Activated T-cell treated with anti-CD3 and anti-CD28 coated beads, Interleukin-2, amount 50 U/mL, for 1 hour (primary cell): ENCODE measurements around the gene UBE4A.

Experiments
- DNase-seq: peaks from one replicate; pipeline ENCODE4 v3.0.0-alpha.2; 2020

UBE4A gene, protein sequence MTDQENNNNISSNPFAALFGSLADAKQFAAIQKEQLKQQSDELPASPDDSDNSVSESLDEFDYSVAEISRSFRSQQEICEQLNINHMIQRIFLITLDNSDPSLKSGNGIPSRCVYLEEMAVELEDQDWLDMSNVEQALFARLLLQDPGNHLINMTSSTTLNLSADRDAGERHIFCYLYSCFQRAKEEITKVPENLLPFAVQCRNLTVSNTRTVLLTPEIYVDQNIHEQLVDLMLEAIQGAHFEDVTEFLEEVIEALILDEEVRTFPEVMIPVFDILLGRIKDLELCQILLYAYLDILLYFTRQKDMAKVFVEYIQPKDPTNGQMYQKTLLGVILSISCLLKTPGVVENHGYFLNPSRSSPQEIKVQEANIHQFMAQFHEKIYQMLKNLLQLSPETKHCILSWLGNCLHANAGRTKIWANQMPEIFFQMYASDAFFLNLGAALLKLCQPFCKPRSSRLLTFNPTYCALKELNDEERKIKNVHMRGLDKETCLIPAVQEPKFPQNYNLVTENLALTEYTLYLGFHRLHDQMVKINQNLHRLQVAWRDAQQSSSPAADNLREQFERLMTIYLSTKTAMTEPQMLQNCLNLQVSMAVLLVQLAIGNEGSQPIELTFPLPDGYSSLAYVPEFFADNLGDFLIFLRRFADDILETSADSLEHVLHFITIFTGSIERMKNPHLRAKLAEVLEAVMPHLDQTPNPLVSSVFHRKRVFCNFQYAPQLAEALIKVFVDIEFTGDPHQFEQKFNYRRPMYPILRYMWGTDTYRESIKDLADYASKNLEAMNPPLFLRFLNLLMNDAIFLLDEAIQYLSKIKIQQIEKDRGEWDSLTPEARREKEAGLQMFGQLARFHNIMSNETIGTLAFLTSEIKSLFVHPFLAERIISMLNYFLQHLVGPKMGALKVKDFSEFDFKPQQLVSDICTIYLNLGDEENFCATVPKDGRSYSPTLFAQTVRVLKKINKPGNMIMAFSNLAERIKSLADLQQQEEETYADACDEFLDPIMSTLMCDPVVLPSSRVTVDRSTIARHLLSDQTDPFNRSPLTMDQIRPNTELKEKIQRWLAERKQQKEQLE

DNA sequence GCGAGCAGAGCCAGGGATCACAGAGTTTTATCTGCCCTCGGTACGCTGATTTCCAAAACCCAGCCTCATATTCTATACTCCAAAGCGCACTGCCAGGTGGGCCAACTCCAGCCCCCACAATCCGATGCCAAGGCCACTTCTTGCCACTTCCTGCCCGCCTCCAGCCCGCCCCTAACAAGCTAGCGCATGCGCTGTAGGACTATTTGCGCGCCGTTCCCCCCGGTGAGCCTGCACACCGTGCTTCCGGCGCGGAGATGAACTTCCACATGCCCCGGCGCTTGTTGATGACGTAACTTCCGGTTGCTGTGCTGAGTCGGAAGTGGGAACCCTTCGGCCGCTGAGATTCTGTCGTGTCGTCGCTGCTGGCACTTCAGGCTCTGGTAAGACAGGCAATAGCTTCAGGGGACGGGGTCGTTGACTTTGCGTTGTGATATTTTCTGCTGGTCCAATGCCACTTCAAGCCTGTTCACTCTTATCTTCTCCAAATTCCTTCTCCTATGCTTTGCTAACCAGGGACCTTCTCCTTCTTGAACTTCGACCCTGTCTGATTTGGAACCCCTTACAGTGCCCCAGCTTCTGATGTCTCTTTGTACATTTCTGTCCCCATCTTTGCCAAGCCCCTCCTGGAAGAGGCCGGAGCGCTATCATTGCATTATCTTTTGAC lies at the start of gene UBE4A:
TSS of gene UBE4A (plus strand) at position 306 of the 664 bp plus-strand sequence. CDS start 5,481 bp downstream, outside the sequence.
- DNase-seq = peak; percentile 95

DNA sequence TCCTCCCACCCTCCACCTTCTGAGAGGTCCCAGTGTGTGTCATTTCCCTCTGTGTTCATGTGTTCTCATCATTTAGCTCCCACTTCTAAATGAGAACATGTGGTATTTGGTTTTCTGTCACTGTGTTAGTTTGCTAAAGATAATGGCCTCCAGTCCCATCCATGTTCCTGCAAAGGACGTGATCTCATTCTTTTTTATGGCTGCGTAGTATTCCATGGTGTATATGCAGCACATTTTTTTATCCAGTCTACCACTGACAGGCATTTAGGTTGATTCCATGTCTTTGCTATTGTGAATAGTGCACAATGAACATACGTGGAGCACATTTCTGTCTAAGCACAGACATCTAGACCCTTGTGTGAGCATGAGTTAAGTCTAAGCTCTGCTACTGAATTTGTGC lies 49.1 kb upstream of the UBE4A start:
- no peak for DNase-seq

DNA sequence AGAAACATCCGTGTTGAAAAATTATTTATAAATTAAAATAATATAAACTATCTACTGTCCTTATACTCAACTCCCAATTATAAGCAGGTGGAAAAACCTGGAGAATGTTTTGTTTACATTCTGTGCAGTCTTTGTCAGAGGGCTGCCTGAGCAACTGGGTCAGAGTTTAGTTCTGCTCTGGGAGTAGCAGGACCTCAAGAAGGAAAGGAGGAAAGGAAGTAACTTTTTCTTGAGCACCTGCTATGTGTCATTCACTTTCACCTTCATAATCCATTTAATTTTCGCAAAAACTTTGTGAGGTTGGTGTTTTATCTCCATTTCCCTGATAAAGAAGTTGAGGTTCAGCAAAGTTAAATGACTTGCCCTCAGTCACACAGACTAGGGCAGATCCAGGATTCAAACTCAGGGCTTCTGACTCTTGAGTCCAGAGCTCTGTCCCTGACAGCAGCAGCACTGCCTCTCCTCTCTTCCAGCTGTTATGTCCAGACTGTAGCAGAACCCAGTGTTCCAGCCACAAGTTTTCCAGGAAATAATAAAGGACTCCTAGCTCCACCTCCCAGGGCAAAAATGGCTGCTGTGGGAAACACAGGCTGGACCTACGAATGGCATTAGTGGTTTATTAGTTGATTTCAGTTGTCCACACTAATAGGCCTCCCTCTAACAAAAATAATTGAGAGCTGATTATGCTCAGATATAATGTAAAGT lies 48.5 kb upstream of the UBE4A start:
- no peak for DNase-seq

DNA sequence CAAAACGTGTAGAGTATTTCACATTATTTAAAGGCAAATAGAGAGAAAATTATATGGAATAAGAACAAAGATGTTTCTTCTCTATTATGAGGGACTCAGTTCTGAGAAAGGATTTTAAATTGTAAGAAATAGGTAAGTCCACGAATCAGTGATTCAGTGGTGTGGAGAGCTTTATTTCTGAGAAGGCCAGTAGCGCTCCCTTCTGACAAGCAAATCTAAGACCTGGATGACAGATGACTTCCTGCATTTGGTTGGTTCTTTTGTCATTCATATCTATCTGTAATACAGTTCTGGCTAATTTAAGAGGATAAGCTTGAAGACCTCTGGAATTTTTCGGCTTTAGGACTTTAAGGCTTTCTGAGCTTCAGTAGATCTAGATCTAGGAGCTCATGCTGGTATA lies 47.9 kb upstream of the UBE4A start:
- DNase-seq = no peak

DNA sequence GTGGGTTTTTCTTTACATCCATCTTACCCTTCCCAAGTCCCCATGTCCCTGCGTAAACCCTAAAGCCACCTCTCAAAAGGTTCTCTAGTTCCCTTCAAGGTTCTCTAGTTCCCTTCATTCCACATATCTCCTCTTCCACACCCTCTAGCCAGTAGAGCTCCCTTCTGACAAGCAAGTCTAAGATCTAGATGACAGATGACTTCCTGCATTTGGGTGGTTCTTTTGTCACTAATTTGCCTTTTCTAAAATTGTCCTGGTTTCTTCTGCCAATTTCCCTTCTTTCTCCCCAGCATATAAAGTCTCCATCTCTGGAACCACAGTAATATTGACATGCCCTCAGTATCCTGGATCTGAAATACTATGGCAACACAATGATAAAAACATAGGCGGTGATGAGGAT lies 47.1 kb upstream of the UBE4A start:
- no peak for DNase-seq

DNA sequence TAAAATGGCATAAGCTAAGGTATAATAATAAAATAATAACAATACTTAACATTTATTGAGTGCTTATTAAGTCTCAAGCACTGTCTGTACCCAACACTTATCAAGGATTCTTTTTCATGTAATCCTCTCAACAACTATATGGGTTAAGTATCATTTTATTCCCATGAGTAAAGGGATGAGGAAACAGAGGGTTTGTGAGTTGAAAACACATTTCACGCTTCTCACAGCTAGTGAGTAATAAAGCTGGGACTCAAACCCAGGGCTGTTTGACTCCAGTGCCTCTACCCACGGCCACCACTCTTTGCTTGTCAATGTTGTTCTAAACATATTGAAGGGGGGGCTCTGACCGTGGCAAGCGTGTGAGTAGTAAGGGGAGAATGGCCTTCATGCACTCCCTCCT lies 46.2 kb upstream of the UBE4A start:
- DNase-seq = no peak

DNA sequence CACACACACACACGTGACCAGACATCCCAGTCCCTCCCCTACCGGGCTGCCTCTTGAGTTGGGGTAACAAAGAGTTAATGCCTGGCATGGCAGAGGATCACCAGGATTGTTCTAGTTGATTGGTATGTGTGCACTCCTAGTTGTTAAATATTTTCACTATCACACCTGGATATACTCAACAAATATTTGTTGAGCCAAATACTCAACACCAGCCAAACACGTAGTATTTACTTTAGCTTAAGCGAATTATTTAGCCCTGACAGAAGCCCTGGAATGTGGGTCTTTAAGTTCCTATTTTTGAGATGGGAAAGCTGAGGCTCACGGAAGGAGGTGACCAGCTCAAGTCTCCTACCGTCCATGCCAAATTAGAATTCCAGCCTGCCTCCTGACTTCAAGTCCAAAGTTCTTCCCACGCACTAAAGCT lies 44.4 kb upstream of the UBE4A start:
- DNase-seq = no peak

DNA sequence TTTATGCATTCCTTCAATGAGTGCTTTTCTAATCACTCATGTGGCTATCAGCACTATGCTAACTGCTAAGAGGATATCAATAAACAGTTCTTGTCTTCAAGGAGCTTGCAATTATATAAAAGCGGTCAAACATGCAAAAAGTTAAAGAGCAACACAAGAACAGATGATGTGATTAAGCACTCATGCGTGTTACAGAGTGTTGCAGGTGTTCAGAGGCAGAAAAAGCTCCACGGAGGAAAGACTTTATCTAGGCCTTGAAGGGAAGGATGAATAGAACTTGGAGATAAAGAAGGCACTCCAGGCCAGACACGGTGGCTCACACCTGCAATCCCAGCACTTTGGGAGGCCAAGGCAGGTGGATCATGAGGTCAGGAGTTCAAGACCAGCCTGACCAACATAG lies 41.3 kb upstream of the UBE4A start:
- DNase-seq = no peak

DNA sequence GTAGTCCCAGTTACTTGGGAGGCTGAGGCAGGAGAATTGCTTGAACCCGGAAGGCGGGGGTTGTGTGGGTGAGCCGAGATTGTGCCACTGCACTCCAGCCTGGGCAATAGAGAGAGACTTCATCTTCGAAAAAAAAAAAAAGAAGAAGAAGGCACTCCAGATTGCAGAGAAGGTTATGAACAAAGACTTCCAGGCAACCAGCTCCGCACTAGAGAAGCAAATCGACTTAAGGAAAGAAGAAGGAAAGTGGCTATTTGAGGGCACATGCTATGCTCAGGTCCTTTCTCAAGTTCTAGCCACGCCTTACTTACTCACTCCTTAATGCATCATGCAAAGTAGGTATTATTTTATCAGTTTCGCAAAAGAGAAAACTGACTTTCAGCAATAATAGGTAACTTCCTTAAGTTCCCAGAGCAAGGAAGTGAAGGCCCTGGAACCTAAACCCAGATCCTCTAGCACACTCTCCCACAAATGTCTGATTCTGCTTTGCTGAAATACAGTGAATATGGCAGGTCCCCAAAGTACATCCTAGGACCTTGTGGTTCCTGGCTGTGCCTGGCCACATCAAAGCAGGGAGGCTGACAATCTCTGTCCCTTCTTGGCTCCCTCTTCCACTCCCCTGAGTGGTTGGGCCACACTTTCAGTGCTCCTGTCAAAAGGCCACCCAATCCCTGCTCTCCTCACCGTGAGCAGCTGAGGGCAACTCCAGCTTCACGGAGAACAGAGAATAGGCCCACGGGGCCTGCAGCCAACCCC lies 40.6 kb upstream of the UBE4A start:
- no peak for DNase-seq

DNA sequence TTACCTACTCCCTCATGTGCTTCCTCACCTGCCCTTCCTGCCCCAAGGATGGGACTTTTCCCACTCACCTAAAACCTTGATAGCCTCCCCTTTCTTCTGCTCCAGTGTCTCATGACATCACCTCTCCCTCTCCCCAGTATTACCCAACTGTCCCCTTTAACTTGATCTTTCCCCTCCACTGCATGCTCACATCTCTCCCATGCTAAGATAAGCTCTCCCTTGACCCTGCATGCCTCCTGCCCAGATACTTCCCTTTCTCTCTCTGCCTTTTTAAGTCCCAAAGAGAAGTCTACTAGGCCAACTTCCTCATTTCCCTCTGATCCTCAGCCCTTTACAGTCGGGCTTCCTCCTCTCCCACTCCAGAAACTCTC lies 40.1 kb upstream of the UBE4A start:
- DNase-seq = no peak

DNA sequence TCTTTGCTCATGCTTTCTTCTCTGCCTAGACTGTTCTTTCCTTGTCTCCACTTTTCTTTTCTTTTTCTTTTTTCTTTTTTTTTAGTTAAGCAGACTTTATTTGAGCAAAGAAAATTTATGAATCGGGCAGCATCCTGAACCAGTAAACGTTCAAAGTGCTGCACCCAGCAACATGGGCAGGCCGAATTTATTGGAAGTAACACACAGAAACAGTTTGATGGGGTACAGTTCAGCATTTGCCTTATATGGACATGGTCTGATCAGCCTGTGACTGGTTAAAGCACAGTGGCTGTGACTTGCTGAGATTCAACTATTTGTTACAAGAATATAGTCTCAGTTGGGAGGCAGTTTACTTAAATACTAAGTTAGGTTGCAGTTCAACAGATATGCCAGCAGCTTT lies 38.9 kb upstream of the UBE4A start:
- DNase-seq = no peak

DNA sequence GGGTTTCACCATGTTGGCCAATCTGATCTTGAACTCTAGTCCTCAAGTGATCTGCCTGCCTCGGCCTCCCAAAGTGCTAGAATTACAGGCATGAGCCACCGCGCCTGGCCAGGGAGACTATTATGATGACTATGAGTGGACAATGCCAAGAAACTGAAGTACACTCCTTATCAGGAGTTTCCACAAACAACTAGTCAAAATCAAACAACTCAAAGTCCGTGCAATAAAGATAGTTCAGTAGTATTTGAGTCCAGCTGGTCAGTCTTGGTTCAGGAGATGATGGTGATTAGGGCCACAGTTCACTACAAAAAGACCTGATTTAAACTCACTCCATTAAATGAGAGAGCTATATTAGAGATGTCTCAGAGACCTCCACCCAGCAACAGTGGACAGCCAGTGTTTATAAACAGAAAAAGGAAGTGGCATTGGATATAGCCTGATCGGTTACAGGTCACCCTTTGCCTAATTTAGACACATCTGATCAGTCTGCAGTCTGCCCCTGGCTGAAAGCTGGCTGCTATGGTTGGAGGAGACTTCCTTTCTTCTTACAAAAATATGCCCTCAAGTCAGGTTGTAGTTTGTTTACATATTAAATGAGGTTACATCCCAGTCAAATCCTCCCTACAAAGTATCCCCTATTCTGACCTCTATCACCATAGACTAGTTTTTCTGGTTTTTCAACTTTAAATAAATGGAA lies 37.9 kb upstream of the UBE4A start:
- no peak for DNase-seq

DNA sequence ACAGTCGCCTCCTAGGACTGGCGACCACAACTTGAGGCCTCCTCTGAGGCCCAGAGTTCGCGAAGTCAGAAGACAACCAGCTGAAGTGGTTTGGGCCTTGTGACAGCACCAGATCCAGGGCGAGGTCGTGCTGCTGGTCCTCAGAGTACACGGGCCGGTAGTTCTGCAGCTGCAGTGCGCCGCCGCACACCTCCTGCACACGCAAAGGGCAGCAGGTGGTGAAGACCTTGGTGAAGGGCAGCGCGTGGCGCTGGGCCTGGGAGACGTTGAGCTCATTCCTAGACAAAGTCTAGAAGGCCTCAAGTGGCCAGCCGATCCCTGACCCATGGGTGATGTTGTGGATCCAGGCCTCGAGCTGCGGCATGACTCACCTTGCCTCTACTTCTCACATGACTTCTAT lies 36.7 kb upstream of the UBE4A start:
- DNase-seq = no peak

DNA sequence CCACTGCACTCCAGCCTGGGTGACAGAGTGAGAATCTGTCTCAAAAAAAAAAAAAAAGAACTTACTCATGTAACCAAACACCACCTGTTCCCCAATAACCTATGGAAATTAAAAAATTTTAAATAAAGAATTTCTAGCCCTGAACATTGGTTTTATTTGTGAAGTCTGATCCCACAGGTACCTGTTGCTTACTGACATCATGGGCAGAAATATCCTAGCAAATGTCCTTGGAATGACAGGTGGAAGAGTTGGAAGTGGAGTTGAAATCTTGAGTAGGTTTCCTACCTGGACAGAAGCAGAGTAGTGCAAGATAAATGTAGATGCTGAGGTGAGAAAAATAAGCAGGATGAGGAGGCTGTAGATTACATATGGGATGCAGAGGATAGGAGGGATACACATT lies 34.1 kb upstream of the UBE4A start:
- no peak for DNase-seq

DNA sequence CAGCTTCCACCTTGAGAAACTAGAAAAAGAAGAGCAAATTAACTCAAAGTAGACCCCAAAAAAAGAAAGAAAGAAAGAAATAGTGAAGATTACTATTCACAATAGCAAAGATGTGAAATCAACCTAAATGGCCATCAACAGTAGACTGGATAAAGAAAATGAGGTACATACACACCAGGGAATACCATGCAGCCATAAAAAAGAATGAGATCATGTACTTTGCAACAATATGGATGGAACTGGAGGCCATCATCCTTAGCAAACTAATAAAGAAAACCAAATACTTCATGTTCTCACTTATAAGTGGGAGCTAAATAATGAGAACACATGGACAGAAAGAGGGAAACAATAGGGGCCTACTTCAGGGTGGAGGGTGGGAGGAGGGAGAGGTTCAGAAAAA lies 30.7 kb upstream of the UBE4A start:
- no peak for DNase-seq

DNA sequence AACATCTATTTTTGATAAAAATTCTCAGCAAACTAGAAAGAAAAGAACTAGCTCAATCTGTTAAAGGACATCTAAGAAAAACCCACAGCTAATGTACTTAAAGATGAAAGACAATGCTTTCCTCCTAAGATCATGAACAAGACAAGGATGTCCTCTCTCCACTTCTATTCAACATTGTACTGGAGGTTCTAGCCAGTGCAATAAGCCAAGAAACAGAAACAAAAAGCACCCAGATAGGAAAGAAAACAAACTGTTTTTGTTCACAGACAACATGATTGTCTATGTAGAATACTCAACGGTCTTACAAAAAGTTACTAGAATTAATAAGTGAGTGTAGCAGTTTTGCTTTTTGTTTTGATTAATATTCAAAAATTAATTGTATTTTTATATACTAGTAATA lies 24.7 kb upstream of the UBE4A start:
- no peak for DNase-seq

DNA sequence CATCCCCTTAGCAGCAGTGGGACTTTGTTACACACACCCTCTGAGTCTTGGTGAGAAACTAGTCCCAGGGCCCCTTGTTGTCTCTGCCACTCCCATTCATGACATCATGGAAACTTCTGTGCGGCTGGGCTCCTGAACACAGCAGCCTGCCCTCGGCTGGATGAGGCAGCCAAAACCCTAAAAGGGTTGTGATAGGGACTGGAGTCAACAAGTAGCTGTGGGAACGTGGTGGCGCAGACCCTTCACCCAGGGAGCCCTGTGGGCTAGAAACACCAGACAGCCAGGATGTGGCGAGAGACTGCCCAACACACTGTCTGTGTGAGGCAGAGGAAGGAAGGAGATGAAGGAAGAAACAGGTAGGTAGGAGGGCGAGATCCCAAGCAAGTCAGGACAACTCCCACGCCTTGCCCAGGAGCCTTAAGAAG lies 20.8 kb upstream of the UBE4A start:
- DNase-seq = peak; percentile 86

DNA sequence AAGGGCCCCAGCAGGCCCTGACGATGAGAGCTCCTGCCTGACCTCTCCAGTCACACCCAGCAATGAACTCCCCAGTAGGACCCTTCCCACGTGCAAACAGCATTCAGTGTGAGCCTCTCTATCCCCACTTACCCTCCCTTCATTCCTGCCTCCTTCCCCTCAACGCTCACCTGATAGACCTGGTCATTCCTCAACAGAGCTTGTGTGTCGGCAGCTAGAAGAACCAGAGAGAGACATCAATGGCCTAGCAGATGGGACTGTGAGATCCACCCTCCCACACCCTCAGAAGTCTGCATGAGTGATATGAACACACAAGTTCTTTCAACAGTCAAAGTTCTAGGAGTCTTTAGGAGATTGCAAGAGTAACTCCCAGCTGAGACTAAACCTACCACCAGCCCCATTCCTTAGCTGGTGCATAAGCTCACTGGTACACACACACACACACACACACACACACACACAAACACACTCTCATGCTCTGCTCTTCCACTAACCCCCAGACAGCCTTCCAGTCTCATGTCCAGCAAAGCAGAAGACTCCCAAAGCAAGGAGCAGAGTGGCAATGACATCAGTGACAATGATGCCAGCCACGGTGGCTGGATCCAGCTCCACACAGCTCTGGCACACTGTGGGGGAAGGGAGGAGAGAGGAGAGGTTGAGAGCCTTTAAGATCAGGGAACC lies 20.0 kb upstream of the UBE4A start:
- DNase-seq = peak; percentile 50

DNA sequence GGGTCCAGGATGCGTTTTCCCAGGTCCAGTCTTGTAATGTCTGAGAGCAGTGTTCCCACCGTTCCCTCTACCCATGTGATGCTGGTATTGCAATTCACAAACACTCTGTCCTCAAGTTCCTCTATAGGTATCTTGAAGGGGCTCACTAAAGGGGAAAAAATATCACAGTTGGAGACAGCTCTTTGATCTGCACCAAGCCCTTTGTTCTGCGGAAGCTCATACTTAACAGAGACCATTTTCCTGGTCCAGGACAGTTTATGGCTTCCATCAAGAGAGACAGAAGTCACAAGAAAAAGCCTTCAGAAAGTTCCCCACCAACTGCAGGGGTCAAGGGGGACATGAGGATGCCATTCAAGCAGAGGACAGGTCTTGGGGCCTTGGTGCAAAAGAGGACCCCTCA lies 19.0 kb upstream of the UBE4A start:
- DNase-seq = no peak

DNA sequence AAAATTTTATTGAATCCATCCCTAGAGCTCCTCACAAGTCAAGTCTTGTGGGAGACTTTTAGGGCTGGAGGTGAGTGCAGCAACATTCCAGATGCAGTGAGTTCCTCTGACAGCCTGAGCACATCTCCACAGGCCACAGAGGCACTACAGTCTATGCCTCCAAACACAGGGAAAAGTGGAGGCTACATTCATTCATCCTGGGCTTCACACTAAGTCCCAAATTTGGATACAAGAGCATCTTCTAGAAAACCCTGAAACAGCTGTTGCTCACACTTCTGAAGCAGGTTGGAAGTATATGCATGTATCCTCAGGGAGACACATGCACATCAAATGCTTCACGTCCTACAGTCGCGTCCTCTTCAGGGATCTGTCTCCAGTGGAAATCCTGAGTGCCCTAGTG lies 18.1 kb upstream of the UBE4A start:
- DNase-seq = no peak
